Measurements from ENCODE around the gene APRT. TPM values are rescaled to one million over a fixed set of nuclear protein-coding genes. Genes with fewer than 3 reads are reported as not detected.
A peak's percentile ranks its signal among the peaks of the same experiment; 100 is the strongest.

The APRT gene
- polyA plus RNA-seq, 1 experiment, result 66.8 TPM

- DNase-seq (ENCODE audit: low read depth, low spot score), result no peak
- Histone ChIP-seq H3K27me3 (ENCODE audit: control insufficient read depth, insufficient read depth, low read length) (no peaks in the 10 kb centered on the region), H3K4me3 (ENCODE audit: low read depth, low read length) (no peak overlapping the region), H3K9me3 (ENCODE audit: control insufficient read depth, insufficient read depth, low read length) (no peaks in the 10 kb centered on the region; the same call in 1 of the 2 replicates), H3K27ac (ENCODE audit: low read depth, low read length) (no peak overlapping the region)
- TF ChIP-seq, protein P1, sequence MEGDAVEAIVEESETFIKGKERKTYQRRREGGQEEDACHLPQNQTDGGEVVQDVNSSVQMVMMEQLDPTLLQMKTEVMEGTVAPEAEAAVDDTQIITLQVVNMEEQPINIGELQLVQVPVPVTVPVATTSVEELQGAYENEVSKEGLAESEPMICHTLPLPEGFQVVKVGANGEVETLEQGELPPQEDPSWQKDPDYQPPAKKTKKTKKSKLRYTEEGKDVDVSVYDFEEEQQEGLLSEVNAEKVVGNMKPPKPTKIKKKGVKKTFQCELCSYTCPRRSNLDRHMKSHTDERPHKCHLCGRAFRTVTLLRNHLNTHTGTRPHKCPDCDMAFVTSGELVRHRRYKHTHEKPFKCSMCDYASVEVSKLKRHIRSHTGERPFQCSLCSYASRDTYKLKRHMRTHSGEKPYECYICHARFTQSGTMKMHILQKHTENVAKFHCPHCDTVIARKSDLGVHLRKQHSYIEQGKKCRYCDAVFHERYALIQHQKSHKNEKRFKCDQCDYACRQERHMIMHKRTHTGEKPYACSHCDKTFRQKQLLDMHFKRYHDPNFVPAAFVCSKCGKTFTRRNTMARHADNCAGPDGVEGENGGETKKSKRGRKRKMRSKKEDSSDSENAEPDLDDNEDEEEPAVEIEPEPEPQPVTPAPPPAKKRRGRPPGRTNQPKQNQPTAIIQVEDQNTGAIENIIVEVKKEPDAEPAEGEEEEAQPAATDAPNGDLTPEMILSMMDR (IDR thresholded peaks at IDR 0.05; ENCODE audit: low read depth, low read length), result no peak
- POLR2A ChIA-PET, result no interaction called here
- CTCF ChIA-PET, result no interaction called here
Measured at GRCh38 chr16:88816736-88817535, 5.2 kb upstream of the APRT start.

DNA sequence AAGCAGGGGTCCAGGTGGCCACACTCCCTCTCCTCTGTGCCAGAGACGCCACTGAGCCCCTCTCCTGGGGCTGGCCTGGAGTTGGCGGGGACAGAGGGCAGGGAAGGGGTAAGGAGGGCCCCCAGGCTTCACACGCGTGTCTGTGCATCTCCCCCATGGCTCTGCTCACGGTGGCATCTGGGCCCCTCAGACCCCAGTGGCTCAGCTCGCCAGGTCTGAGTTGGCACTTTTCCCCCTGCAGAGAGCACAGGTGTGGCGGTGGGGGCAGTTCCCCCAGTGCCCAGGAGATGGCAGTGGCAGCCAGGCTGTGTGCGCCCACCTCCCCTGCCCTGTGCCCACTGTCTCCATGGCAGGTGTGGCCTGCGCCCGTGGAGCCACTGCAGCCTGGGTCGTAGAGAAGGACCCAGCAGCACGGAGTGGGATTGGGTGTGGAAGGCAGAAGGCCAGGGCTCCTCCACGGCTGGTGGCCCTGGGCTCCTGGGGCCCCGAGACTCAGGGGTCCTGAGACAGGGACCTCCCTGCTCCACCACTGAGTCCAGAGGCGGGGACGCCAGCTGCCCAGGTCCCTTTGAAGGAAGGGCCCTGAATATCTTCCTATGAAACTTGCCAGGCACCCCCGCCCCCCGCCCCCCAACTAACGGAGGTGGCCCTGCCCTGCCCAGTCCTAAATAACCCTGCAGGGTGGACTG is 4.3 kb upstream of the APRT start:
- ChIA-PET POLR2A (no interaction called here), CTCF (interaction anchor here (2.5 kb wide), 1 partner anchor 42 kb away, joined by 16 read pairs; the partner anchor contains the start of gene TRAPPC2L)

DNA sequence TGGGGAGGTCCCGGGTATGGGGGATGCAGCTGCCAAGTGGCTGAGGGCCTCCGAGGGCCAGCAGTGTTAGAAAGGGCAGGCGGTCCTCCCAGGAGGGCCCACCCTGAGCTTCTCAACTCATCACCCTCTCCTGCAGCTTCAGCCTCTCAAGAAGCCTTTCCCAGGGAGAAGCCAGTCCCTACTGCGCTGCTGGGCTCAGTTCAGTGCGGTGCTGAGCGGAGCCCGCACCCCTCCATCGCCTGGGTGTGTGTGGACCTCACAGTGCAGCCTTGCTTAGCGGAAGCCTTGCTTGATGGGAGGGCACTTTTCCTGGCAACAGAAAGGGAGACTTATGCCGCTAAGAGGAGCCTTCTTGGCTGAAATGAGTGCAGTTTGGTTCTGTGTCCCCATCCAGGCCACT is 3.5 kb upstream of the APRT start:
- Histone ChIP-seq H3K27ac (ENCODE audit: low read depth, low read length) (no peak overlapping the region), H3K27me3 (ENCODE audit: control insufficient read depth, insufficient read depth, low read length) (no peaks in the 10 kb centered on the region), H3K9me3 (ENCODE audit: control insufficient read depth, insufficient read depth, low read length) (no peaks in the 10 kb centered on the region; the same call in 1 of the 2 replicates), H3K4me3 (ENCODE audit: low read depth, low read length) (no peak overlapping the region)
- POLR2A ChIA-PET, result interaction anchor here (0.8 kb wide), 1 partner anchor 42 kb away, joined by 3 read pairs; the partner anchor contains the start of gene TRAPPC2L
- TF ChIP-seq, protein P1 (IDR thresholded peaks at IDR 0.05; ENCODE audit: low read depth, low read length), result no peak
- CTCF ChIA-PET, result interaction anchor here (2.5 kb wide), 1 partner anchor 43 kb away, joined by 16 read pairs; the partner anchor contains the start of gene TRAPPC2L
- DNase-seq (ENCODE audit: low read depth, low spot score), result no peak

More for the DNA sequence above, 4.3 kb upstream of the APRT start:
- TF ChIP-seq, protein P1 (IDR thresholded peaks at IDR 0.05; ENCODE audit: low read depth, low read length), result peak; percentile 65
- no peak for DNase-seq (ENCODE audit: low read depth, low spot score)
- no peak overlapping the region for H3K27ac ChIP-seq (ENCODE audit: low read depth, low read length)
- no peak overlapping the region for H3K4me3 ChIP-seq (ENCODE audit: low read depth, low read length)
- no peaks in the 10 kb centered on the region for H3K27me3 ChIP-seq (ENCODE audit: control insufficient read depth, insufficient read depth, low read length)
- no peaks in the 10 kb centered on the region; the same call in 1 of the 2 replicates for H3K9me3 ChIP-seq (ENCODE audit: control insufficient read depth, insufficient read depth, low read length)

DNA sequence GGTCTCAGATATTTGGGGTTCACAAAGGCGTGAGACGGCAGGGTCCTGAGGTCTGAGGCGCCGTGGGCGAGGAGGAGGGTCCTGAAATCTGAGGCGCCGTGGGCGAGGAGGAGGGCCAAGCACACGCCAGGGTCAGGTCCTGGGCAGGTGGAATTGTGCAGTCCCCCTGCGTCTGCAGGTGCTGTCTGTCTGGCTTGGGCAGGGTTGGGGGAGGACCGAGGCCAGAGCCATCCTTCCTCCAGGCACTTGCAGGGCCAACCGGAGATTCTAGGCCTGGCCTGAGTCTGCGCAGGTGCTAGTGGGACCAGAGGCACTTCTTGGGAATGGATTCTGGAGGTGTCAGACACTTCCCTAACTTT is 2.4 kb upstream of the APRT start:
- H3K27ac ChIP-seq (ENCODE audit: low read depth, low read length), result no peak overlapping the region
- no peaks in the 10 kb centered on the region for H3K27me3 ChIP-seq (ENCODE audit: control insufficient read depth, insufficient read depth, low read length)
- no peaks in the 10 kb centered on the region; the same call in 1 of the 2 replicates for H3K9me3 ChIP-seq (ENCODE audit: control insufficient read depth, insufficient read depth, low read length)
- no peak for DNase-seq (ENCODE audit: low read depth, low spot score)
- CTCF ChIA-PET, result interaction anchor here (2.5 kb wide), 1 partner anchor 44 kb away, joined by 16 read pairs; the partner anchor contains the start of gene TRAPPC2L
- H3K4me3 ChIP-seq (ENCODE audit: low read depth, low read length), result no peak overlapping the region
- POLR2A ChIA-PET, result interaction anchor here (0.8 kb wide), 1 partner anchor 43 kb away, joined by 3 read pairs; the partner anchor contains the start of gene TRAPPC2L
- TF ChIP-seq, protein P1 (IDR thresholded peaks at IDR 0.05; ENCODE audit: low read depth, low read length), result no peak

Measured in AG04450 (cell line).